HepG2 (cell line): Measurements from ENCODE around the gene VARS1. TPM values are rescaled to one million over a fixed set of nuclear protein-coding genes. Genes with fewer than 3 reads are reported as not detected.

Experiments
- ATRX ChIP-seq: sonication (generic); formaldehyde crosslinking; IDR thresholded peaks from 2 replicates; pipeline ENCODE4 v1.4.0; 2020; ENCODE audit warnings: missing genetic modification reagents, borderline replicate concordance
- CEBPG ChIP-seq: IDR thresholded peaks from 2 replicates; pipeline ENCODE4 v1.6.1; 2016
- DNMT3B ChIP-seq: conservative IDR thresholded peaks from 2 replicates; pipeline ENCODE4 v1.6.1; 2016; ENCODE audit warnings: missing biosample characterization, control low read depth
- E2F5 ChIP-seq: sonication (generic); formaldehyde crosslinking; conservative IDR thresholded peaks from 2 replicates; pipeline ENCODE4 v1.4.0; 2020; ENCODE audit warnings: missing genetic modification reagents
- FOXP1 ChIP-seq, 2 experiments: fragments of 450-650 bp in 1 of 2; IDR thresholded peaks; 2 replicates each; pipeline ENCODE4 v1.6.1; 2017 to 2018; ENCODE audit warnings: antibody characterized with exemption in 1 of 2
- GATAD1 ChIP-seq: IDR thresholded peaks from 2 replicates; pipeline ENCODE4 v1.6.1; 2016; ENCODE audit warnings: missing genetic modification reagents, missing compliant biosample characterization
- MIXL1 ChIP-seq: IDR thresholded peaks from 2 replicates; pipeline ENCODE4 v1.6.1; 2016
- ONECUT2 ChIP-seq: sonication (generic); formaldehyde crosslinking; IDR thresholded peaks from 2 replicates; pipeline ENCODE4 v1.4.0; 2020; ENCODE audit warnings: missing genetic modification reagents
- PHF20 ChIP-seq: sonication (generic); formaldehyde crosslinking; IDR thresholded peaks from 2 replicates; pipeline ENCODE4 v1.5.0; 2020; ENCODE audit warnings: mild to moderate bottlenecking, missing genetic modification reagents
- PRDM10 ChIP-seq: sonication (generic); formaldehyde crosslinking; IDR thresholded peaks from 2 replicates; pipeline ENCODE4 v1.4.0; 2020; ENCODE audit warnings: low read depth, missing genetic modification reagents
- SIX4 ChIP-seq: sonication (generic); formaldehyde crosslinking; IDR thresholded peaks from 2 replicates; pipeline ENCODE4 v1.4.0; 2020; ENCODE audit warnings: missing genetic modification reagents
- SRSF9 ChIP-seq: fragments of 200-400 bp; formaldehyde crosslinking; IDR thresholded peaks from 2 replicates; pipeline ENCODE4 v1.6.1; 2018; ENCODE audit warnings: borderline replicate concordance, mild to moderate bottlenecking, low read depth, low read length; ENCODE audit not compliant: insufficient read depth, poor library complexity, severe bottlenecking
- STAT6 ChIP-seq: sonication (generic); formaldehyde crosslinking; IDR thresholded peaks from 2 replicates; pipeline ENCODE4 v1.4.0; 2020; ENCODE audit warnings: missing genetic modification reagents, mild to moderate bottlenecking, borderline replicate concordance
- TBX2 ChIP-seq: sonication (generic); formaldehyde crosslinking; IDR thresholded peaks from 2 replicates; pipeline ENCODE4 v1.5.0; 2020; ENCODE audit warnings: missing genetic modification reagents, mild to moderate bottlenecking, borderline replicate concordance
- ZBTB20 ChIP-seq: sonication (generic); formaldehyde crosslinking; IDR thresholded peaks from 2 replicates; pipeline ENCODE4 v1.8.1; 2023; ENCODE audit warnings: missing genetic modification reagents, low read depth, mild to moderate bottlenecking, borderline replicate concordance
- ZFP41 ChIP-seq: sonication (generic); formaldehyde crosslinking; IDR thresholded peaks from 2 replicates; pipeline ENCODE4 v1.4.0; 2020; ENCODE audit warnings: mild to moderate bottlenecking, missing genetic modification reagents, borderline replicate concordance
- ZFP82 ChIP-seq: sonication (generic); formaldehyde crosslinking; IDR thresholded peaks from 2 replicates; pipeline ENCODE4 v1.5.1; 2020; ENCODE audit warnings: mild to moderate bottlenecking, missing genetic modification reagents, borderline replicate concordance
- ZNF30 ChIP-seq: sonication (generic); formaldehyde crosslinking; IDR thresholded peaks from 2 replicates; pipeline ENCODE4 v1.5.0; 2020; ENCODE audit warnings: mild to moderate bottlenecking, missing genetic modification reagents
- ZNF33A ChIP-seq: sonication (generic); formaldehyde crosslinking; IDR thresholded peaks from 2 replicates; pipeline ENCODE4 v1.5.1; 2020; ENCODE audit warnings: missing genetic modification reagents, mild to moderate bottlenecking, moderate library complexity, borderline replicate concordance
- ZNF546 ChIP-seq: sonication (generic); formaldehyde crosslinking; conservative IDR thresholded peaks from 2 replicates; pipeline ENCODE4 v1.8.1; 2023; ENCODE audit warnings: mild to moderate bottlenecking, missing genetic modification reagents
- ZNF570 ChIP-seq: sonication (generic); formaldehyde crosslinking; IDR thresholded peaks from 2 replicates; pipeline ENCODE4 v1.4.0; 2020; ENCODE audit warnings: mild to moderate bottlenecking, missing genetic modification reagents, borderline replicate concordance
- polyA plus RNA-seq, 8 experiments: library from polyadenylated mRNA; depleted of rRNA in 3 of 8; stranded (reverse) in 7 of 8; unstranded in 1 of 8; fragments of >200 nt; fragmentation: Illumina TruSeq in 4 of 8; extraction: Trizol in 4 of 8; gene quantifications; 2 replicates each; pipeline versions ENCODE4 v1.2.1 to v1.2.3, GENCODE V29; 2011 to 2016; ENCODE audit warnings: low read depth in 4 of 8, missing spikeins in 1 of 8, mixed read lengths in 1 of 8; ENCODE audit not compliant: insufficient read depth in 1 of 8
- total RNA-seq, 5 experiments: library from RNA; depleted of rRNA; stranded (reverse); fragments of >200 nt; fragmentation: Illumina TruSeq; extraction: Trizol; gene quantifications; 2 replicates each; pipeline ENCODE4 v1.2.3, GENCODE V29; 2016; ENCODE audit warnings: low read depth in 1 of 5

VARS1 gene
- total and polyA plus RNA-seq, 2 of the 13 experiments (the other 11 are each of a cell fraction or from before 2014, with no cell fraction given) = 14.7 to 56.1 TPM

- TF ChIP-seq ZBTB20 (CRISPR knock-in tag) (no peak; the same call in 1 of the 2 replicates), ONECUT2 (CRISPR knock-in tag) (peak; percentile 36; the same call in 1 of the 2 replicates), DNMT3B (peak; percentile 82; the same call in 1 of the 2 replicates), ZNF33A (CRISPR knock-in tag) (no peak), ZNF570 (CRISPR knock-in tag) (no peak; the same call in 1 of the 2 replicates), ZNF30 (no peak), ZNF546 (CRISPR knock-in tag) (no peak; the same call in 1 of the 2 replicates), SIX4 (CRISPR knock-in tag) (no peak), STAT6 (CRISPR knock-in tag) (peak; percentile 60), GATAD1 (CRISPR knock-in tag) (peak; percentile 73), SRSF9 (no peak), ZFP41 (CRISPR knock-in tag) (peak; percentile 57; the same call in 1 of the 2 replicates), TBX2 (CRISPR knock-in tag) (peak; percentile 38; the same call in 1 of the 2 replicates), E2F5 (CRISPR knock-in tag) (peak; percentile 54), ZFP82 (no peak), PRDM10 (0 out of 2 replicates have a peak, but pooled peaks have one; percentile 32), FOXP1 (IDR thresholded peaks at IDR 0.05) (0 out of 2 replicates have a peak, but pooled peaks have one; percentile 28), FOXP1 (CRISPR knock-in tag; IDR thresholded peaks at IDR 0.05) (peak; percentile 22; the same call in 1 of the 2 replicates), CEBPG (no peak; the same call in 1 of the 2 replicates), MIXL1 (CRISPR knock-in tag) (no peak; the same call in 1 of the 2 replicates), ATRX (CRISPR knock-in tag) (0 out of 2 replicates have a peak, but pooled peaks have one; percentile 70), PHF20 (CRISPR knock-in tag) (peak; percentile 77)
Observed at GRCh38 chr6:31834367-31835250, 39.1 kb upstream of the VARS1 start (continued).
